ENCODE results near the gene CROCC2.
A peak's percentile ranks its signal among the peaks of the same experiment; 100 is the strongest.

Gene CROCC2

GRCh38 chr2:240891492-240892340 lies 14.4 kb upstream of the CROCC2 start:
- DNase-seq (ENCODE audit: low read depth in 2 of 2) = no peak

GRCh38 chr2:240892356-240892755 lies 13.8 kb upstream of the CROCC2 start:
- DNase-seq (ENCODE audit: low read depth in 2 of 2) = no peak

DNA sequence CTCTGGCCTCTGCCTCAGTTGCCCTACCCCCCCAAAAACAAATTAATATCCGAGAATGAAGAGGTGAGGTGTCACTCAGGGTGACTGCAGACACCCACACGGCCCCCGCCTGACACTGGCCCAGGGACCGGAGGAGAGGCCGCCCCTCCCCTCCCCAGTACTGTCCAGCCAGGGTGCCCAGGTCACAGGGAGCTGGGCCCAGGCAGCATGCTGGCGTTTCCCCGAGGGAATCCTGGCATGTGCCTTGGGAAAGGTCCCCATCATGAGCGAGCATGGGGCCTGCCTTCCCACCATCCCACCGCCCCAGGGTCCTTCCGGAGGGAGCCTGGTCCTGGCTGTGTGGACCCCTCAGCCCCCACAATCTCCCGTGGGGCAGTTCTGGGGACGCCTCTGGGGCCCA lies 13.2 kb upstream of the CROCC2 start:
- no peak for DNase-seq (ENCODE audit: low read depth in 2 of 2)

DNA sequence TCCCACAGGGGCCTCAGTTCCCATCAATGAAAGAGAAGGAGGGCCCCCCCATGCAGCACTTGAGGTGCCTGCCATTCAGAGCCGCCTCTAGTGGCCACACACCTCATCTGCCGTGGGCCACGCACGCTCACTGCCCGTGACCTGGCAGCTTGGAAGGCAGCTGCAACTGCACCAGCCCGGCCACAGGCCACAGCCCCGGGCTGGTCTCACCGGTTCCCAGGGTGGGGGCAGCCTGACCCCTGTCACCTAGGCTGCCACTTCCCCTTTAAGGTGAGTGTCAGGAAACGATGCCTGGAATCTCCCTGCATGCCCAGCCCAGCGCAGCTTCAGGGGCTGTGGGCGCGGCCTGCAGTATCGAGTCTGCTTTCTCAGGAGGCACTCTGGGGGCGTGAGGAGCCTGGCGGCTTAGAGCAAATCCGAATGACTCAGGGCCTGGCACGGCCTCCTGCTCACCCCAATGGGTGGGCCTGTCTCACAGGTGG lies 12.7 kb upstream of the CROCC2 start:
- DNase-seq (ENCODE audit: low read depth in 2 of 2) = peak in 1 of 2 donors; percentile 64

DNA sequence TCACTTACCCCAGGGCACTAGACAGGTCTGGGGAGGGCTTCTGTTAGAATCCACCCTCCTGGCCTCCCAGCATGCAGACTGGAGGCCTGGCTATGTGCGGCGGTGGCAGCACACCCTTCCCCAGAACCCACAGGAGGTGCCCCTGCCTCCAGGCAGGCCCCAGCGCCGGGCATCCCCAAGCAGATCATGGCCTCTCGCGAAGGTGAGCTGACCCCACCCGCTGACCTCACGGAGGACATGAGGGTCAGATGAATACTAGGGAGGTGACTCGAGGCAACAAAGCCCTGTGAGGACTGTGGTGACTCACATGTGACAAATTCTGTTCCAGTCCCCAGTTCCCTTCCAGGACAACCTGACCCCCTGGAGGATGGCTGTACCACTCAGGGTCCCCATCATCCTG lies 12.1 kb upstream of the CROCC2 start:
- DNase-seq (ENCODE audit: low read depth in 2 of 2) = no peak

GRCh38 chr2:240894836-240895558 lies 11.1 kb upstream of the CROCC2 start:
- no peak for DNase-seq (ENCODE audit: low read depth in 2 of 2)

DNA sequence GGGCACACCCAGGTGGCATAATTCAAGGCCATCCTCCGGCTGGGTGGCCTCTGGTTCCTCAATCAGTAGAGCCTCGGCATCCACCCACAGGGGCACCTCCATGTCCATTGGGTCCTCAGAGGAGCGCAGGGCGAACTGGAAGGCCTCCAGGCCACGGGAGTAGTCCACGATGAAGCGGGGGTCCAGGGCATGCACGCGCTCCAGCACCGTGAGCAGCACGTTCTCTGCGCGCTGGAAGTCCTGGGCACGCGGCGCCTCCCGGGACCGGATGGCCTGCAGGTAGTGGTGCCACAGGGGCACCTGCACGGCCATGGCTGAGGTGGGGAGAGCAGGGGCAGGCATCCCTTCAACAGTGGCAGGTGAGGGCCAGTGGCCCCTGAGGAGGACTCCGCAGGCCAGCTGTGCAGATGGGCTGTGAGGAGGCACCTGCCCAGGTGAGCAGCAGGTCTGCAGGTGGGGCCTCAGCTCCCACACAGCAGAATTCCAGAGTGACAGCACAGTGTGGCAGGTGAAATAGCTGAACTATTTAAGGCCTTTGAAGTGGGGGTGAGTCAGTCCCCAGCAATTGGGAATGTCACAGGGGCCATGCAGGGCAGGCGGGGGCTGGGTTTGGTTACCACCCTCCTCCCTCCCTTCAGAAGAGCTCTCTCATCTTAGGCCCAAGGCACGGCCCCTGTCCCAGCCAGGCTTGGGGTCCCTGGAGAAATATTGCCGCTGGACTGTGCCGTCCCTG lies 10.3 kb upstream of the CROCC2 start, which contains the start of gene MAB21L4:
TSS of gene MAB21L4 (minus strand) at position 501 of the 733 bp plus-strand sequence. CDS start at position 342, 159 bp downstream.
- no peak for DNase-seq (ENCODE audit: low read depth in 2 of 2)

GRCh38 chr2:240896394-240896793 lies 9.7 kb upstream of the CROCC2 start:
- no peak for DNase-seq (ENCODE audit: low read depth in 2 of 2)

DNA sequence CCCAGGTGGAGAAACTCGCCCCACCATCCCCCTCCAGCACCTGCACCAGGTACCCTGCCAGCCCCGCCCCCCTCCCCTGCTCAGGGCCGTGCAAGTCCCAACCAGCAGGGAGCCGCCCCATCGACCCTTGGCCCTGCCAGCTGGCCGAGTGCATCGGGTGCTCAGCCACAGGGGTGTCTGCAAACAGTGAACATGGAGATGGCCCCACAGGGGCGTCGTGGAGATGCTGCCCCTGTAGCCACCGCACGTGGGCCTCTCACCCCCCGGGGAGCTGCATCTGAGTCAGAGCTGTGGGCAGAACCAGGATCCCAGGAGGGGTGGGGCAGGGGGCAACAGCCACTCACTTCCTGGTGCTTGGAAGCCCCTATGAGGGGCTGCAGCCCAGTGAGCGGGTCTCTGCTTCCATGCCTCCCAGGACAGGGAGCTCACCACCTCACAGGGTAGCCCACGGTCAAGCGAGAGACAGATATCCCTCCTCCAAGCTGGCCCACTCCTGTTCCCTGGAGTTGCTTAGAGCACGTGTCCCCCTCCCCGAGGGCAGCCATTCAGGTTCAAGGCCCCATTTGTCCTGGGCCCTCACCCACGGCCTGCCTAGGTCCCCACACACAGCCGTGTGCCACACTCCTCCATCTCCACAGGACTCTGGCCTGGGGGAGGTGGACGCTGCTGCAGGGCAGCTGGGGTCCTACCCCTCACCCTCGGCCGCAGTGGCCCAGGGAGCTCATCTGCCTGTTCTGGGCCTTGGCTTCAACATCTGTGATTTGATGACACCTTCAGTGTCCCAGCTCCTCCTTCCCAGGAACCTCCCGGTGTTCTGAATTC lies 9.1 kb upstream of the CROCC2 start:
- DNase-seq (ENCODE audit: low read depth in 2 of 2) = no peak

GRCh38 chr2:240898108-240898730 lies 7.9 kb upstream of the CROCC2 start:
- no peak for DNase-seq (ENCODE audit: low read depth in 2 of 2)

DNA sequence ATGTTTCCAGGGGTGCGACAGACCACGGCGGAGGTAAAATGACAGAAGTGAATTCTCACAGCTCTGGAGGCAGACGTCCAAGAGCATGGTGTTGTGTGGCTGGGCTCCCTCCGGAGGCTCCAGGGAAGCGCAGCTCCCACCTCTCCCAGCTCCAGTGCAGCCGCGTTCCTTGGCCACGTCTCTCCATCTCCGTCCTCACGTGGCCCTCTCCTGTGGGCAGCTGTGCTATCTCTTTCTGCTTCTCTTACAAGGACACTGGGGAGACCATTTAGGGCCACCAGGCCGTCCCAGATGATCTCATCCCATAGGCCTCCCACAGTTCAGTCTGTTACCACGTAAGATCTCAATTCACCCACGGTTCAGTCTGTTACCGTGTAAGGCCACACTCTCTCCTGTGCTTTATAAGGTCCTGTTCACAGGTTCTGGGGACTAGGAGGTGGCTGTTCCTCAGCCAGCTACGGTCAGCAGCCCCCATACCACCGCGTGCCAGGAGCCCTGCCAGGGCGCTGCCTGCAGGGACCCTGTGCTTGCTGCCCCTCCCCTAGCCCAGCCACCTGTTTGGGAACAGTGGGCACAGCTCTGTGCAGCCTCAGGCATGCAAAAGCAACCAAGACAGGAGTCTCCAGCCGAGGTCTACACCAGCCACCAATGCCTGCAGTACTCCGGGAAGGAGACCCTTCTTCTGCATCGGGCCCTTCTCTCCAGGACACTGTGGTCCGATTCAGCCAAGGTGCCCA lies 7.2 kb upstream of the CROCC2 start:
- DNase-seq (ENCODE audit: low read depth in 2 of 2) = no peak

- no peak for DNase-seq (ENCODE audit: low read depth in 2 of 2)
These were observed 6.7 kb upstream of the CROCC2 start for GRCh38 chr2:240899468-240899865.

GRCh38 chr2:240900141-240900860 lies 5.8 kb upstream of the CROCC2 start:
- DNase-seq (ENCODE audit: low read depth in 2 of 2) = no peak

GRCh38 chr2:240901986-240902614 lies 4.0 kb upstream of the CROCC2 start:
- no peak for DNase-seq (ENCODE audit: low read depth in 2 of 2)

GRCh38 chr2:240902615-240903041 lies 3.5 kb upstream of the CROCC2 start:
- no peak for DNase-seq (ENCODE audit: low read depth in 2 of 2)

DNA sequence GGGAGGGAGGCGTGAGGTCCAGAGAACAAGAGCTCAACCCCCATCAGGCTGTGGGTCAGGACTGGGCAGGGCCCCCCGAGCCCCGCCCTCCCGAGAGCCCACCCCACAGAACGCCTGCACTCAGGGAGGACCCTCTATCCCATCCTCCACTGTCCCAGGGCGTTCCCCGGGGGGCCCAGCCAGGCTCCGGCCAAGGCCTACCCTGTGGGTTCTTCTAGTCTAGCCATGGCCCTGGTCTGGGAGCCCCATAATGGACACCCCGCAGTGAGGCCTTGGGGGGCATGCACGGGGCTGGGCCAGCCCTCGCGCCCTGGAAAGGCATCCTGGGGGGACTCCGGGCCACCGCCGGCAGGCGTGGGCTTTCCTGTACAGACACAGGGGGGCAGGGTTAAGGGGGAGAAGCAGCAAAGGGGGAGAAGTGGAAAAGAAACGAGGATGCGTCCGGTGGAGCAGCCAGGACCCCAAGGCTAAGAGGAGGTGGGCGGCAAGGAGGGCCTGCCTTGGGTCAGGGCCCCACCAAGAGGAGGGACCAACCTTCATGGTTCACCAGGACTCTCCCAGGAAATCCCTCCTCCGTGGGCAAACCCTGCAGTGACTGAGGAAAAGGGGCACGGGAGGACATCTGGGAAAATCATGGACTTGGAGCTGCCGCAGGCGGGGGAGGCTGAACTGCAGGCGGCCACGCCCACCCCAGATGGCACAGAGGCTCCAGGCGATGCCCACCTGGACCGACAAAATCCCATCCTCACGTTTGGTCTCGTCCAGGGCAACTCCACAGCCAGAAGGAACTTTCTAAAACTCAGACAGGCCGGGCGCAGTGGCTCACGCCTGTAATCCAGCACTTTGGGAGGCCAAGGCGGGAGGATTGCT lies 2.7 kb upstream of the CROCC2 start:
- no peak for DNase-seq (ENCODE audit: low read depth in 2 of 2)

- no peak for DNase-seq (ENCODE audit: low read depth in 2 of 2)
These were observed 1.6 kb upstream of the CROCC2 start for GRCh38 chr2:240904216-240905175.

All from stimulated activated CD4-positive, alpha-beta T cell treated with anti-CD3 and anti-CD28 coated beads, Interleukin-15, amount 100 ng/mL, for 48 hours (primary cell).